ENCODE data around the gene KCNK4.
"Not testable (repeated sequence)": the region's sequence is repeated elsewhere in the genome, so short reads cannot be mapped to it uniquely, and the experiment has no call there.

KCNK4 gene

DNA sequence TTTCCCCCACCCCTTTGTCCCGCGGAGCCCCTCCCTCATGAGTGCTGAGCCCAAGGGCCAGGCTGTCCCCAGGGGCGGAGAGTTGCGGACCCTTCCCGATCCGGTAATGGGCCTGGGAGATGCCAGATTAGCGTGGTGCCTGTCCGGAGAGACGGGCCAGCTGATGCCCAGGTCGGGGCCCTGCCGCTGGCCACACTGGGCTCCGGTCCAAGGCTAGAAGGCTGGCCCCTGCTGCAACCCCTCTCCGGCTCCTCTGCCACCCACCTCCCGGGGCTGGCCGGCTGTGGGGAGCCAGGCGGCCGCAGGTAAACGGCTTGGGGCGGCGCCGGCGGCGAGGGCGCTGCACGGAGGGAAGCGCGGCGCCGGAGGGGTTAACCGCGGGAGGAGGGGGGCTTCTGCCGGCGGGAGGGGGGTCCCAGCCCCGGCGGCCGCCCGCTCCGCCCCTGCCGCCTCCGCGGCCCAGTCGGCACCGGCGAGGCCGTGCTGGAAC, at the start of gene KCNK4:
KCNK4 (plus strand) TSS at position 41 of the 490 bp plus-strand sequence. CDS start 1,717 bp downstream, outside the sequence.
- DNase-seq = no peak

DNA sequence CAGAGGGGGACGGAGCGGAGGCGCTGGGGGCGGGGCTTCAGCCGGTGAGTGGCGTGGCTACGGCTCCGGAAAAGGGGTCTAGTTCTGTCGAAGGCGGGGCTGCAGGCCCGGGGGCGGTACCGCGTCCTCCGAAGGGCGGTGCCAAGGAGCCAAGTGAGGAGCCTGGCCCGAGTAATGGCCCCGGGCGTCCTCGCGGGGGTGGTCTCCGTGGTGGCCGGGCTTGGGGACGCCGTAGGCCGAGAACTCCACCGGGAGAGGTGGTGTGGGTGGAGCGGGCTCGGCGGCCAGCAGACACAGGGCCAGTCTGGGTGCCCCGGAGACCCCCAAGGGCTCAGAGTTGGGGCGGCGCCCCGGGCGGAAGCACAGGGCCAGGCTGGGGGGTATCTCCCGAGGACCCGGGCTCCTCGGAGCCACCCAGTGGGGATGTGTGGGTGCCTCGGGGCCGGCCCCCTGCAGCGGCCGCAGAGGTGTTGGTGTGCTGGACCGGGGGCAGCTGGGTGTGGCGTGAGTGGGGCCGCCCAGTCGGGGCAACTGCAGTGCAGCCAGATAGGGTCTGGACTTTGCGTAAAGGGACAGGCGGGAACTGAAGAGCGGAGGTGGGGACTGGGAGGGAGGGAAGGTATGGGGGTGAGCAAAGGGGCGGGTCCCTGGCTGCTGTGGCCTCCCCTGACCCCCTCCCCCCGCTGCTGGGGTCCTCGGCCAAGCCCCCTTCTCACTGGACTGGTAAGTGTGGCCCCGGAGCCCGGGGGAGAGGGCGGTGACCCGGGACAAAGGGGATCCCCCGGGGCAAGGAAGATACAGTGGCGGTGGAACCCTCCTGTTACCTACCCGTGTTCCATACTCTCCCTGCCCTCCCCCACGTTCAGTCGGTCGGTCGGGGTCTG, 49.4 kb upstream of the KCNK4 start:
- DNase-seq = no peak

DNA sequence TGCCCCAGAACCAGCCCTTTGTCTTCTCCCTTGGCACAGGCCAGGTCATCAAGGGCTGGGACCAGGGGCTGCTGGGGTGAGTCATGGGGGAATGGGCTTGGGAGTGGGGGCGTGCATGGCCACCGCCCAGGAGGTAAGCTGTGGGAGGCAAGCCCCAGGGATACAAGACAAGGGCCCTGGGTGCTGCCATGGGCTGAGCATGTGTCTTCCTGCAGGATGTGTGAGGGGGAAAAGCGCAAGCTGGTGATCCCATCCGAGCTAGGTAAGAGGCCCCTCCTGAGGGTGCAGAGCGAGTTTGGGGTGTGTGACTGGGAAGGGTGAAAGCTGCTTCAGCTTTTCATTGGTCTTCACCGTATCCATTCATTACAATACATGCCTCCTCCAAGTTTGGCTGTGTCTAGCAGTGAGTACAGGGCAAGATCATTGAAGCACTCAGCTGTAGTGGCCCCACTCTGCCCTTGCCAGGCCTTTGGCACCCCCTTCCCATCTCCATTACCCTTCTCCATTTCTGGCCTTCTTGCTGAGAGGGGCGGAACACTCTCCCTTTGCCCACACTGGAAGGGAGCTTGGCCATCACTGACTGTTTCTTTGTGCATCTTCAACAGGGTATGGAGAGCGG, 47.8 kb upstream of the KCNK4 start:
- DNase-seq = no peak

DNA sequence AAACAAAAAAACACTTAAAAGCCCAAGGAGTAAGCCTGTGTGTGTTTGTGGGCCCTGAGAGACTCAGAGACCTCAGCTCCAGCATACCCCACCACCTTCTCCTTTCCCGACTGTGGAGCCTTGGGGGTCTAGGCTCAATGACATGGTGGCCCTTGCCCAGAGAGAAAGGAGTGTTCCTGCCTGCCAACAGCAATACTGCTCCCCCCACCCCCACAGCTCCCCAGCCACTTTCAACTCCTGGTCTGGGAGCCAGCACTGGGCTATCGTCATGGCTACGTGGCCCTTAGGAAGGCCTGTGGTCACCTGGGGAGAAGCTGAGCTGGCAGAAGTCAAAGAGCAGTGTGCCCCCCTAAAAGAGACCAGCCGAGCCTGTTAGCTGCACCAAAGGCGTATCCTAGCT, 47.0 kb upstream of the KCNK4 start:
- DNase-seq = no peak

DNA sequence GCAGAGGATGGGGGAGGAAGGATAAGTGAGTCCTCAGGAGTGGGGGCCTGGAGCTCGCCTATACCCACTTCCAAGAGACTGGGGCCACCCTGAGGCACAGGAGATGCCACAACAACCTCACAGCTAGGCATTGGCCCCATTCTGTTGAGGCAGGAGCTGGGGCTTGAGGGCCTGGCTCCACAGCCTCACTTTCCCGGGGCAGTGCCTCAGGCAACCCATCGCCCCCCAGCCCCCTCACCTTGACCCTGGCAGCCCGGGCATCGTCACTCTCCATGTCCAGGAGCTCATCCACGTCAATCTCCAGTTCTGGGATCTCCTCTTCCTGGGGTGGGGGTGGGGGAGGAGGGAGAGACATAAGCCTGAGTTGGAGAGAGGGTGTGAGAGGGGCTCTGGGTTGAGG, 46.1 kb upstream of the KCNK4 start:
- no peak for DNase-seq

DNA sequence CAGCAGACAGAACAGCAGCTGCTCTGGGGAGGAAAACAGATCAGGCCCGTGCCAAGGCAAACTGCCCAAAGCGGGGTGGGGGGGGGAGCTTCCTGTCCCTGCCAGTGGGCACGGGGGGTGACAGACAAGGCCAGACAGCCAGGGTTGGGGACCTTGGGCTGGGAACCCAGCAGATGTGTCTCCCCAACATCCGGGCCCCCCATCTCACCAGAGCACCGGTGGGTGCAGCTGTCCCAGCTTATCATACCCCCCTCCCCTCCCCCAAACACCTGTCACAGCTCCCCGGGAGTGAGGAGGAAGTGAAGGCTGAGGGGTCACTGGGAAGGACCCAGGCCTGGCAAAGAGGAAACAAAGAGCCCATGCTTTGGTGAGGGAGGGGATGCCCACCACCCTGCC, 45.7 kb upstream of the KCNK4 start:
- peak; percentile 56 for DNase-seq

DNA sequence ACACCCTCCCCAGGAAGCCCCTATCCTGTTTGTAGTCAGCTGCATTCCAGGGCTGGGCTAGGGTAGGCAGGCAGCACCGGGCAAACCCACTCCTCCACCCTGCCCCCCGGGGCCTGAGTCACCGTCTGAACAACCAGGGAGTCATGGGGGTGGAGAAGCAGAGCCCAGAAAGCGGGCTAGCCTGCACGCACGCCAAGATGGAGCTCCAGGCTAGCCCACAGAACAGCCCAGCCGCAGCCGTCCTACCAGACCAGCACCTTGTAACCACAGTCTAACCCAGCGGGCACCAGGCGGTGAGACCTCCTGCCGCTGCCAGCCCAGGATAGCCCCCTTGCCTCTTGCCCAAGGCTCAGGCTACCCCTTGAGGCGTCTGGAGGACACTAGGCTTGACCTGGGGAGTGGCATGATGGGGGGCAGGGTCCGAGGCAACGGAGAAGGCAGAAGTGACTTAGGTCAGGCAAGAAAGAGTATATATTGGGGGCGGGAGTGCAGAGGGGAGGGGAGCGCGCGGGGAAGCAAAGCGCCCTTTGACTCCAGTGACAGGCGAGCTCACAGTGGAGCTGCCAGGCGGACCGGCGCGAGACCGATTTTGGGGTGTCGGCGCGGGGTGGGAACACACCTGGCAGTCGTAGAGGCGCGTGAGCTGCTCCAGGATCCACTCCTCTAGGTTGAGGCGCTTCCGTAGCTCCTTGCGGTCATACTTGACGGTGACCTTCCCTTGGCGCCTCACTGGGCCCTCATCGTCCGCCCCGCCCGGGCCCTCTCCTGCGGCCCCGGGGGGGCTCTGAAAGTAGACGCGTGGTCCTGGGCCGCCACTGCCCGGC, 45.1 kb upstream of the KCNK4 start:
- peak; percentile 59 for DNase-seq

DNA sequence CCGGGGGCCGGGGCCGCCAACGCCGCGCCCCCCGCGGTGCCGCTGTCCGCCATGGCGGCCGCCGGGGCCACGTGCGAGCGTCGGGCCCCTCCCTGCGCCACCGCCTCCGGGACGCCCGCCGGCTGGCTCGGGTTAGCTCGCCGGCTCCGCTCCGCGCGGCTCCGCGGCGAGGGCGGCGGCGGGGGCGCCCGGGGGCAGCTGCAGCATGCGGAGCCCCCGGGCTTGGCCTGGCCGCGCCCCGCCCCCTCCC, 44.6 kb upstream of the KCNK4 start:
- not testable (repeated sequence) for DNase-seq

DNA sequence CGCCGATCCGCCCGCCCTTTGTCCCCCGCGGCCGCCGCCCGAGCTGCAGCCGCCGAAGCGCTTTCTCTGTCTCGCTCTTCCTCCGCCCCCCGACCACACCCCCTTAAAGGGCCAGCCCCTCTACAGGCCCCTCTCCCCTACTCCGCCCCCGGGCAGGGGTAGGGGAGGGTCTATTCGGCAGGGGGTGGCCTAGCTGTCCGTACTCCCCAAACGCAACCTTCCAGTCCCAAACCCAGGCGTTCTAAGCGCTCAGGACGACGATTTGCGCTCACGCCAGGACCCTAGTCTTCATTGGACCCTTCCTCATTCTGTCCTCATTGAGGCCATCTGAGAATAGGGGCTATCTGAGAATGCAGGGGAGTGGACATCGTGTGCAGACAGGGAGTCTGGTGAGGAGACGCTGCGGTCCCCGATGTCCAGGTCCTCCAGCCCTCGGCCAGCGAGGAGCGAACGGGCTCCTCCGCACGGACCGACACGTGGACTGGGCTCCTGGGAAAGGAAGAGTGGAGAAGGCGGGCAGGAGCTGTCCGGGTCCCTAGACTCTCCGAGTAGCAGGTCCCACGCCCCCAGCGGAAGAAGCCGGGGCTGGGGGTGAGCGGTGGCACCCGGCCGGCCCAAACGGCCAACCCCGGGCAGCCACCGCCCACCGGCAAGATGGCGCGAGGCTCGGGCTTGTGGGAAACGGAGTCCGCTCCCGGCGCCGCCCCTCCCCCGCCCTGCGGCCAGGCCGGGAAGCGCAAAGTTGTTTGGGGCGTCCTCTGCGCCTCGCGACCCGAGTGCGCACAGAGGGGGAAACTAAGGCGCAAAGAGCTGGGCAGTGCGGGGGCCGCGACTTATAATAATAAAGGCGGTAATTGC, 44.0 kb upstream of the KCNK4 start, which contains the start of gene PPP1R14B:
PPP1R14B (minus strand) TSS at position 73 of the 858 bp plus-strand sequence. CDS start 270 bp downstream, outside the sequence.
- peak; percentile 85 for DNase-seq

DNA sequence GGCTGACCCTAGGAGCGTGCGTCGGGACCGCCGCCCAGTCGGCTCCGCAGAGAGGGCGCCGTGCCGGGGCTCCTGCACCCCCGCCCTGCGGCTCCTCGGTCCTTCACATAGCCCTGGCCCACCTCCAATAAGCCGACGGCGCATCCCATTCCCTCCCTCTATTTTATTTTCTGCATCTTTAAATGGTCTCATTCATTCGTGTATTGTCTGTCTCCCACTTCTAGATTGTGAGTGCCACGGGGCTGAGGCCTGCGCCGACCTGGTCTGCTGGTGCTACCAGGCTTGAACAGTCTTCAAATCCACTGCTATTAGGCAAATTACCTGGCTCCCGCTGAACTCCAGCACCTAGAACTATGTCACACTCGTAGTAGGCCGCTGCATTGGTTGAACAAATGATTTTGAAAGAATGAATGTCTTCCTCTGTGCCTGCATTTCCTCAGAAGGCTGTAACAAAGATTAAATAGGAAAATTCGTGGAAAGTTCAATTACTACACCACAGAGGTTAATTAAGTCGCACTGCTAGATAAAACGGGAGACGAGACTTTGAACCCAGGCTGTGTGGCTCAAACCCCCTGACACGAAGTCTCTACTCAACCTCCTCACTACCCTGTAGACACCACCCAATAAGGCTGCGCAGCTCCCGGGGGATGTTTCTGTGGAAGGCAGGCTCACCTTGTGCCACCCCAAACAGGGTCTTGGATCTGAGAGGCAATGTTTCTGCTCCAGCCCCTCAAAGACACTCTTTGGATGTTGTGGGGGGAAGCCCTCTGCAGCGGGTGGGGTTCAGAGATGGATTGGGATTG, 43.2 kb upstream of the KCNK4 start:
- no peak for DNase-seq

DNA sequence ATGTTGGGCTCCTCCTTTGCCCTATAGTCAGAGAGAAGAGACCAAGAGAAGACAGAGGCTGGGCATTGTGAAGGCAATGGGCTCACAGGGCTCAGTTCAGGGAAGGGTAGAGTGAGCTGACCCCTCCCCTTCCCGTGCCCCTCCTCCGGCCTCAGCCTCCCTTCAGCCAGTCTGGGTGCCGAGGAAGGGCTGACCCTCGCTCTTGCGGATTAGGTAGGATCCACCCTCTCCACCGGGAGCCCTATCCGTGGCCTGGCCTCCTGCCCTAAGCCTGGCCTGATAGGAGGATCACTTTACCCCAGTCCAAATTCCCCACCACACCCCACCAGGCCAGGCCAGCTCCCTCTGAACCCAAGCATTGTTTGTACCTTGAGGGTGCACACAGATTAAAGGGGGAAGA, 42.5 kb upstream of the KCNK4 start:
- DNase-seq = no peak

DNA sequence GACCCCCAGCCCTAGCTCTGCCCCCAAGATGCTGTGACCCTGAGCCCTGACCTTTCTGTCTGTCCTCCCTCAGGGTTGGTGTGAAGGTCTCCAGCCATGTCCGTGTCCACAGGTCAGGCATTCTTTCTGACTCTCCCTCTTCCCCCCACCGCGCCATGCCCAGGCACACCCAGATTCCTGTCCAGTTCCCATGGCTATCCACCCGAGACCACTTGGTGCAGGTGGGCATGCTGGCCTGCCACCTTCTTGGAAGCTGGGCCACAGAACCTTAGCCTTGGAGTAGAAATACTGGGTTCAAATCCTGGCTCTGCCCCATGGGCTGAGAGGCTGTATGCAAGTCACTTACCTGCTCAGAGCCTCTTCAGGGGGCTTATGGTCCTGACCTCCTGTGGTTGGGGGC, 42.1 kb upstream of the KCNK4 start:
- DNase-seq = no peak

DNA sequence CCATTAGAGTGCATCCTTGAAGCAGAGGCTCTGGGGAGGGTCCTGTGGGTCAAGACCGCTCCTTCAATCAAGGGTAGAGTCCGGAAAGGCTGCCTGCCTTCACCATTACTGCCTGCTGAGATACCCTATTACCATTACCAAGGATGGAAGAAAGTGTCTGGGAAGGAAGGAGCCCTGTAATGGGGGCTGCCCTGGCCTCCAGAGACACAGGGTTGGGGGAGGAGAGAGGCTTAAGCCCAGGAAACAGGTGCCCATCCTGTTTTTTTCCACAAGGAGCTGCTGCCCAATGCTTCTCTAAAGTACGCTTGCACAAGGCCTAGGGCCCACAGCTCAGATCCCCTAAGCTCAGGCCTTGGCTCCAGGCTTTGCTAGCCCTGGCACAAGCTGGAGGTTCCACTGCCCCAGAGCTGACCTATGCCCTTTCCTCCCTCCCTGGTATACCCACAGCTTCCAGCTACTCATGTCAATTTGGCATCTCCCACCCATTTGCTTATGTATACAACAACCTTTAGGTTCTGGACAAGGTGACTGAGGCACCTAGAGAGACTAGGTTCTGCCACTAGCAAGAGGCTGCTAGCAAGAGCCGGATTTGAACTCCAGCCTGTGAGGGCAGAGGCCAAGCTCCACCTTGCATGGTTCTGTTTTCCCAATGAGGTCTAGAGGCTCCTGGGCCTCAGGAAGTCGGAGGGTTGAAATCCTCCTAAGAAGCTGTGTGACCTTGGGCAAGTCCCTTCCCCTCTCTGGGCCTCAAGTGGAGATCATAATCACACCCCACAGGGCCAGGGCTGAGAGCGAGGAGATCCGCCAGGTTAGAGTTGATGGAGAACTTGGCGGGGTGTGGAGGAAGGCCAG, 41.3 kb upstream of the KCNK4 start:
- DNase-seq = no peak

DNA sequence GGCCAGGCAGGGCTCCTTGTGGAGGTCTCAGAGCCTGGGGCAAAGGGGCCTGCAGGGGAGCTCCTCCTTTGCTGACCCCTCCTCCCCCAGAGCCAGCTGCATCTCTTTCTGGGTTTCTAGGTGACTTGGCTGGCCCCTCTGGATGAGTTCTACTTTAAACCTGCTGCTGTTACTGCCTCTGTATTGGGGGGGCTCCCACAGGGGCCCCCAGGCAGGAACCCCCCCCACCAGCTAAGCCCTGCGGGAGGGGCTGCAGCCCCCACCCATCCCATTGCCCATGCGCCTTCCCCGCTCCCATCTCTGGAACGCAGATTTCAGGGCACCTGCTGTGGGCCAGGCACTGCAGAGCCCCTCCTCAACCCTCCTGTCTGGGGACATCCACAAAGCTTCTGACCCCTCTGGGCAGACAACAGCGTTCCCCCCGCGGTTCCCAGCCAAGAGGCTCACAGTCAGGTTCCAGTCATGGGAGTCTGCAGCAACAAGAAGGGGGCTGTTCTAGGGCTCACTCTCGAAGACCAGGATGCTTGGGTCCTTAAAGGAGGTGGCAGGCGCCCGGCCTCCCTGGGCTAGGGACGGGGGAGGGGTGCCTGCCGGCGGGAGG, 40.6 kb upstream of the KCNK4 start:
- DNase-seq = peak; percentile 65

DNA sequence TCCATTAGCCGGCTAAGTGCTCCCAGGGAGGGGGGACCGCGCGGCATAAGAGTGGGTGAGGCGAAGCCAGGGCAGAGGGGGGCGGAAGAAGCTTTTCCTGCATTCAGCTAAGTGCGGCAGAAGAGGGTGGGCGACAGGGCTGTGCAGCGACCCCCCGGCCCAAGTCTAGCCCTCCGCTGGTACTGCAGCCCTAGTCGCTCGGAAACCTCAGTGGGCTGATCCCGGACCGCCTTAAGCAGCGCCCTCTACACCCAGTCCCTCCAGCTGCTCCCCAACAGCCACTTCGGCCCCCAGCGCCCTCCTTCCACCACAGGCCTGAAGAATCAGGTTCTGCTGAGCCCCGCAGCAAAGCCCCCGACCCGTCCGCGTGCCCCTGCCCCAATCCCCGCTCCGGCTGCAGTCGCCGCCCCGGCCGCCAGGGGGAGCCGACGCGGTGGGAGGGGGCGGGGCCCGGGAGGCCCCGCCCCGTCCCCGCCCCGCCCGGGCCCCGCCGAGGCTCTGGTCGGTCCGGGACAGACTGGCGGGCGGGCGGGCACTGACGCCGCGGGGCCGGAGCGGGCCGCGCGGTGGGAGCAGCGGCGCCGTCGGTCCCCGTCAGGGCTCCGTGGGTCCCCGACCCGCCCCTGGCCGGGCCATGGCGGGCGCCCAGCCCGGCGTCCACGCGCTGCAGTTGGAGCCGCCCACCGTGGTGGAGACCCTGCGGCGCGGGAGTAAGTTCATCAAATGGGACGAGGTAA, 39.9 kb upstream of the KCNK4 start, which contains the start of gene PLCB3:
PLCB3 (plus strand) TSS at position 515 of the 737 bp plus-strand sequence; CDS start at position 635, 120 bp downstream.
- DNase-seq = peak; percentile 65

DNA sequence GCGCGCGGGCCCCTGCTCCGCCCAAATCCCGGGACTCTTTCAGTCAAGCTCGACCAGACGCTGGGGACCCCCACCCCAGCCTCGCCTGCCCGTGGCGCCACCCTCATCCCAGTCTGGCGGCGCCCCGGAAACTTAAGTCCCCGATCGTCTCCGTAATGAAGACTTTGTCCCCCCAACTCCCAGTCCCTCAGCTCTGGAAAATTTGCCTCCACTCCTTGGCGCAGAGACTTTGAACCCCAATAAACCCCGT, 39.4 kb upstream of the KCNK4 start:
- DNase-seq = no peak

DNA sequence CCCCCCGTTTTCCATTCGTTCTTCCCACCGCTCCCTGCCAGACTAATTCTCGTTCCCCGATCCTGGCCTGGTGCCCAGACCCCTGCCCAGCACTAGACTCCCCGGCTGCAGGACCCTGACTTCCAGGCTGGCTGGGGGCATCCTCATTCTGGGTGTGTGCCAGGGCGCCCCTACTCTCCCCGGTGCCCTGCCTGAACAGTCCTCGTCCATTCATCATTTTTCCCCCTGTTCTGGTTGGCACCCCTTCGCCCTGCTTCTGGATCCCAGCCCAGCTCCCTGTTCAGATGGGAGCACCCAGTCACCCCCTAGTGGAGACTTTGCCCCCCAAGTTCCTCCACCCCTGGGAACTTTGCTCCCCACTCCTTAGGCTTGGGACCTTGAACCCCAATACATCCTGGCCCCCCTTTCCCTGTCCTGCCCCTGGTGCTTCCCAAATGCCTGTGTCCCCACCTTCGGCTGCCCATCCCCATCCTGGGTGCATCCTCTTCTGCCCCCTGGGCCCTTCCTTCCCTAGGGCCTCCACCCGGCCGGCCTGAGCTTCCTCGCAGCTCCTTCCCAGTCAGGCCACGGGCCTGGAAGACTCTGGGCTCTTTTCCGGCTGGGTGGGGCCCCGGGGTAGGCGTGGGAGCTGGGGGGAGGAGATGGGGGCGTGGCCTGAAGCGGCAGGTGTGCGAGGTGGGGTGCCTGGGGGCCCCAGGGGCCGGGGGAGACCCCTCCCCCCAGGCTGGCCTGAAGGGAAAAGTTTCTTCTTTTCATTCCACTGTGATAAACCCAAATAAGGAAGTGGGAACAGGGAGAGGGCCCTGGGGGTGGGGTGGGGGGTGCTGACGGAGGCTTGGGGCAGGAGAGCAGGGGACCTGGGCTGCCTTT, 38.9 kb upstream of the KCNK4 start:
- DNase-seq = no peak

DNA sequence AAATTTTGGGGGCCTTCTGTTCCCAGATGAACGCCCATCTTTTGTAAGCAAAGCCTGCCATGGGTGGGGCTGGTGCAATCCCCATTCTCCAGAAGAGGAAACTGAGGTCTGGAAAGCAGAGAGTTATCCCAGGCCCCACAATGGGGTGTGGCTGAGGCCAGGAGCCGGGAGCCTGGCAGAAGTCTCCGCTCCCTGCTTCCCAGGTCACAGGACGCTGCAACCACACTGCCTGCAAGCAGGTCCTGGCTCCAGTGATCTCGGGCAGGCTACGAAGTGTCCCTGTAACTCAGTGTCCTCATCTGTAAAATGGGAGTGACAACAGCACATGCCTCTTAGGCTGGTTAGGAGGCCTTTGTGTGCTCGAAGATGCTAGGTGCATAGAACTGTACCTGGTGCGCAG, 38.1 kb upstream of the KCNK4 start:
- no peak for DNase-seq

DNA sequence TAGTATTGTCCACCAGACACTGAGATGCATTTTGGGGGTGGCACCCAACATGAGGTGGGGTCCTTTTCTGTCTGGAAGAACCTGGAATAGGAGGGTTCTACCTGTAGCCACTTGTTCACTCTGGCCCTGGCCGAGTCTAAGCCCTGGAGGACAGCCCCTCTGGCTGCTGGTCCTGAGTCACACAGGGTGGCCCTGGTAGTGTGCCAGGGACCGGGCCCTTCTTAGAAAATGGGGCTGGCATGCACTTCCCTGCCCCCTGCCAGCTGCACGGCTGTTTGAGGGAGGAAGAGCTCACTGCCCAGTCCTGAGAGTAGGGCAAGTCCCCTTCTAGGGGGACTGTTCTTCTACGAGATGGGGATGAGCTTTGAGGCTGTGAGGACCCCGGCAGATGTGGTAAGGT, 37.6 kb upstream of the KCNK4 start:
- DNase-seq = no peak
